ENCODE results near the gene FHIT.

- TF ChIP-seq POLR2A (IDR thresholded peaks at IDR 0.05): no peak
- no peak for TF ChIP-seq CTCF (IDR thresholded peaks at IDR 0.05 in 4 of 5, conservative IDR thresholded peaks at IDR 0.05 in 1 of 5)
Observed at GRCh38 chr3:59774000-59774399, 1477.3 kb downstream of the FHIT start.
